CD4-positive, alpha-beta T cell treated with Interleukin-17A for 4 hours (primary cell): ENCODE measurements around the gene HAPLN3.

Source experiments
- DNase-seq: peaks from one replicate; pipeline ENCODE4 v3.0.0-alpha.2; 2020; ENCODE audit warnings: mixed read lengths

HAPLN3 gene

GRCh38 chr15:88891540-88892254, 3.6 kb downstream of the HAPLN3 start:
- DNase-seq, result no peak

- no peak for DNase-seq
Observed at GRCh38 chr15:88890495-88890894, 4.8 kb downstream of the HAPLN3 start.

DNA sequence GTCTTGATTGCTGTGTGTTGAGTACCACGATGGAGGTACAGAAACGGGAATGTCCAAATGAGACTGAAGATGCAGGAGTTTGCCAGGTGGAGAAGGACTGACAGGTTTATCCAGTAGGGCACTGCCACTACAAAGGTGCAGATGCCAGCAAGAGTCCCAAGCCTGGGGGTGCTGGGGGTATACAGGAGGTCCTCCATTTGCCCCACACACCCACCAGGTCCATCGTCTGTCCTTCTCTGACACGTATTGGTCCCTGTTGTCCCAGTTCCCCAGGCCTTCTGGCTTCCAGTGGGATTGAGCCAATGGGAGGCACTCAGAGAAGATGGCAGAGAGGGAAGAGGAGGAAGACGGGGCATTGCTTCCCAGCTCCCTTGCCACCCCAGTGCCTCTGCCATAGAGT, 6.6 kb downstream of the HAPLN3 start:
- no peak for DNase-seq

- DNase-seq, result no peak
Observed at GRCh38 chr15:88887068-88887580, 8.2 kb downstream of the HAPLN3 start.

DNA sequence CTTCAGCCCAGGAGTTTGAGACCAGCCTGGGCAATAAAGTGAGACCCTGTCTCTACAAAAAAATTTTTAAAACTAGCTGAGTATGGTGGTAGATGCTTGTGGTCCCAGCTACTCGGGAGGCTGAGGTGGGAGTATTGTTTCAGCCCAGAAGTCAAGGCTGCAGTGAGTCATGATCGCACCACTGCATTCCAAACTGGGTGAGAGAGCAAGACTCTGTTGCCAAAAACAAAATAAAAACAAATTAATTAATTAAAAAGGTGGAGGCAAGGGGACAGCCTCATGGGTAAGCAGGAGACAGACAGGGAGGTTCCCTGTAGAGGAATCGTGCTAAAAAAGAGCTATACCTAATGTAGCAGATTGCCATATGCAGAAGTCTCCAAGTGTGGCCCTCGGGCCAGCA, 12.6 kb downstream of the HAPLN3 start:
- no peak for DNase-seq

GRCh38 chr15:88881775-88882174, 13.6 kb downstream of the HAPLN3 start:
- DNase-seq, result no peak

DNA sequence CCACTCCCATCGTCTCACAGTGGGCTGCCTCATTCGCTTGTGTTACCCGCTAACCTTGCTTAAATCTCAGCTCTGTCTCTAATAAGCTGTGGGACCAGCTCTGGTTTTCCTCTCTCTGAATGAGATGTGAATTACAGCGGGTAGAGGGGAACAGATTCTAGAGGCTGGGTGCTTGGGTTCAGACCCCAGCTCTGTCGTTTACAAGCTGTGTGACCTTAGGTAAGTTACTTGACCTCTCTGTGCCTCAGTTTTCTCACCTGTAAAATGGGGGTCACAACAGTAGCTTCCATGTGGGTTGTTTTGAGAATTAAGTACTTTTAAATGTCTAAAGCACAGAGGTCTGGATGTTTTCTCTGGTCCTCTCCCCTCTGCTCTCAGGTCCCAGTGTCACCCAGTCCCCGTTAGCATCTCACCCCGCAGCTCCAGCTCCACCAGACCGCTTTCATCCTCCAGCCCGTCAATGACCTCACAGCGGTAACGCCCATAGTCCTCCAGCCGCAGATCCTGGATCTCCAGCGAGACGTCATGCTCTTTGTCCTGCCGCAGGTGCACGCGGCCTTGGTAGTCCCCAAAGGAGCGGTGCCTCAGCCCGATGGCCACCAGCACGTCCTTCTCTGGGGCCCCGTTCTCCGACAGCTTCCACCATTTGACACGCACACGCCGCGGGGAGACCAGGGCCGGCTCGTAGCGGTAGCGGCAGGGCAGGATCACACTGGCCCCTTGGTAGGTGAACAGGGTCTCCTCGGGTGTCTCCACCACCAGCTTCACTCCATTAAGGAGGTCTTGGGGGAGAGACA, 14.2 kb downstream of the HAPLN3 start:
- DNase-seq, result no peak

- peak; percentile 41 for DNase-seq
Observed at GRCh38 chr15:88878720-88879184, 16.6 kb downstream of the HAPLN3 start.

DNA sequence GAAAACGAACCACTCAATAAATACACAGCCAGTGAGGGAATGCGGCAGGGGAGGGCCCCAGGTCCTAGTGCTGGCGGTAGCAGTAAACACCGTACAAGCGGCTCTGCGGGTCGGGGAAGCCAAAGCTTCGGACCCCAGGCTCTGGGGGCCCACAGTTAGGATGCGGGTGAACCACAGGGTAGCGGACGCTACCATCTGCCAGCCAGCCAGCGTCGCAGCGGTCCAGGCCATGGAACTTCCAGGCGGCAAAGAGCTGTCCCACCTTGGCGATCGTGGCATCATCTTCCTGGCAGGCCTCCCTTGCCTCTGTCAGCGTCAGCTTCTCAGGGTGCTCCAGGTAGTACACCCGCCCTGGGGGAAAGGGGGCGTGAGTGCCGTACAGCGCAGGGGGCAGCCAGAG, 17.4 kb downstream of the HAPLN3 start:
- DNase-seq, result no peak

GRCh38 chr15:88877415-88877814, 17.9 kb downstream of the HAPLN3 start:
- no peak for DNase-seq

- DNase-seq, result no peak
Observed at GRCh38 chr15:88876573-88876972, 18.8 kb downstream of the HAPLN3 start.

- DNase-seq, result no peak
Observed at GRCh38 chr15:88874684-88875083, 20.7 kb downstream of the HAPLN3 start.

DNA sequence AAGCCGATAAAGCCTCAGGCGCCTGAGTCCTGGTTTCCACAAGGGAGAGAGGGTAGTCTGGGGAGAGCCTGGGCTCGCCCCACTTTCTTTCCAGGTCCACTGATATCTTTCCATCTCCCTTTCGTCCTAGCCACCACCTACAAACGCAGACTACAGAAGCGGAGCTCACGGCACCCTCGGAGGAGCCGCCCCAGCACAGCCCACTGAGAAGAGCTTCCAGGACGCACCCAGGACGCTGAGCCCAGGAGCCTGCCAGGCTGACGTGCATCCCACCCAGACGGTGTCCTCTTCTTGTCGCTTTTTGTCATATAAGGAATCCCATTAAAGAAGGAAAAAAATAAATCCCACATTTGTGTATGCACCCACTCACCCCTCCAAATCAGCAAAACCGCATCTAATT, 21.1 kb downstream of the HAPLN3 start:
- DNase-seq, result no peak

- no peak for DNase-seq
Observed at GRCh38 chr15:88873786-88874185, 21.6 kb downstream of the HAPLN3 start.

DNA sequence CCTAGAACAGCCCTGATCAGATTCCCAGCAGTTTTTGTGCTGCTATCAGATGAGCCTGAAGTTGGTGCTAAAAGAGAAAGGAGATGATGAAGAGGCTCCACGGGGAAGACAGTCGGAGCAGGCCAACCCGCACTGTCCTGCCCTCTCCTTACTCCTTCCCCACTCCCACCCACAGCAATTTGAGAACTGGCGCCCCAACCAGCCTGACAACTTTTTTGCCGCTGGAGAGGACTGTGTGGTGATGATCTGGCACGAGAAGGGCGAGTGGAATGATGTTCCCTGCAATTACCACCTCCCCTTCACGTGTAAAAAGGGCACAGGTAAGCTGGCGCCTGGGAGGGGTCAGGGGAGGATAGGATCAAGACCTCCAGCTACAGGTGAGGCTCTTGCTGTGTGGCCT, 22.6 kb downstream of the HAPLN3 start:
- no peak for DNase-seq

DNA sequence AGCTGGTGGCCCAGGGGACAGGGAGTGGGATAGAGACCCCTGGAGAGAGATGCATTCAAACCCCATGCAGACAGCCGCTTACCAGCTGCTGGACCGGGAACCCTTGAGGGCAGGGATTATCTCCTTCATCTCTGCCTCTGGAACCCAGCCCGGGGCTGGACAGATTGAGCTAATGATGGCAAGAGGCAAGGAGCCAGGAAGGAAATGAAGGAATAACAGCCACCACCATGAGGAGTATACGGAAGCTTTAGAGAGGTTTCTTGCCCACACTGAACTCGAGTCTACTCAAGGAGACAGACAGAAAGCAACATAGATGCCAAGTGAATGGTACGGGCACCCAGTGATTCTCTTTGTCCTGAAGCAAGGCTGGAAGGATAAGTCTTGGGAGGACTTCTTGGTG, 23.2 kb downstream of the HAPLN3 start:
- no peak for DNase-seq

DNA sequence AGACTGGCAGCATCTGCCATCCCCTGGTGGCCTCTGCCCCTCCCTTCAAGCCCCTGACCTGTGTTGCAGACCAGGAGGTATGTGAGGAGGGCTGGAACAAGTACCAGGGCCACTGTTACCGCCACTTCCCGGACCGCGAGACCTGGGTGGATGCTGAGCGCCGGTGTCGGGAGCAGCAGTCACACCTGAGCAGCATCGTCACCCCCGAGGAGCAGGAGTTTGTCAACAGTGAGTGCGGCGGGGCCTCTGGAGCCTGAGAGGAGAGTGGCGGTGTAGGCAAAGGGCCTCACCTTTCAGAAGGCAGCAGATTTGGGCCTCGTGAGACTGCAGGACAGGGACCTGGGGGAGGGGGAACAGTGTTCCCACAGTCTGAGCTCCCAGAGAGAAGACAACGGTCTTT, 24.0 kb downstream of the HAPLN3 start:
- DNase-seq, result no peak

DNA sequence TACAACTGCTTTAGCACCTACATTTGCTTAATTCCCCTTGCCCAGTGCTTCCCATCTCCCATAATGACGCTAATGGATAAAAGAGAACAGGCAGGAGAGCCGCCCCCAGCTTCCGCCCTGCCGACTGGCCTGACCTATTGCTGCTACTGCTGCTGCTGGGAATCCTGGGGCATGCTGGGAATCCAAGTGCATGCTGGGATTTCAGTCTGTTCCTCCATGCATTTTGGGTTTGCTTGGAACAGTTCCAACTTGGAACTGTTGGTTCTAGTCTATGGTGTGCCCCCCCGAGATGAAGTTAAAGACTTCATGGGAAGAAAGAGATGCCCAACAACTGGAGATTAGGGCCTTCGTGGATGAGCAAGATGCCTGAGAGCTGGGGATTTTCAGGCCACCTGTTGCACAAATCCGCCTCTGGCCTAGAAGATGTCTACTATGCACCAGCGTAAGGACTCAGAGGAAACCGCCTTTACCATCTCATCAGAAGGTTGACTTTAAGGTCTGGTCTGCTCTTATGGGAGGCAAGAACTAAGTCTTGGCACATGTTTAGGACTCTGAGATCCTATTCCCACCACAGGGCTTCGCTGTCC, 29.0 kb downstream of the HAPLN3 start:
- no peak for DNase-seq

DNA sequence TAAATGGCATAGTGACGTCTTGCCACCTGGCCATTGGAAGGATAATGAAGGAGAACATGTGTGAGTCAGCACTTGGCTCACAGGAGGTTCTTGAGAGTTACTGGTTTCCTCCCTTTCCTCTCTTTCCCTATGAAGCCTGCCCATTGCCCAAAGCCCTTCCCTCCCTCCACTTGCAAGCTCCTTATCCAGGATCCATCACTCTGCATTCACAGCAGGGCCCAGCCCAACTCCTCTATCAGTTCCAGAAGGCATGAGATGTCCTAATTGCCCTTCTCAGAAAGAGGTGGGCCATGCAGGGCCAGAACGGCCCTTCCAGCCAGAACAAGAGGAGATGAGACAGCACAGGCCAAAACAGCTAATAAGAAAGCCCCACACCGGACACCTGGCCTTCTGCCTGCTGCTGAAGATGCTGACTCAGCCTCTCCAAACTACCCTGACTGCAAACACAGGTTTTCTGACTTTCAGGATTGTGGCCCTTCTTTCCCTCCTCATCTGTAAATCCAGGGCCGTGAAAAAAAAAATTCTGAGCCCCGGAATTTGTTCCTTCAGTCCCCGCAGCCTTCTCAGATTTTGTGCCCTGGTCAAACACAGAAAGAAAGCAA, 29.7 kb downstream of the HAPLN3 start:
- DNase-seq, result no peak

DNA sequence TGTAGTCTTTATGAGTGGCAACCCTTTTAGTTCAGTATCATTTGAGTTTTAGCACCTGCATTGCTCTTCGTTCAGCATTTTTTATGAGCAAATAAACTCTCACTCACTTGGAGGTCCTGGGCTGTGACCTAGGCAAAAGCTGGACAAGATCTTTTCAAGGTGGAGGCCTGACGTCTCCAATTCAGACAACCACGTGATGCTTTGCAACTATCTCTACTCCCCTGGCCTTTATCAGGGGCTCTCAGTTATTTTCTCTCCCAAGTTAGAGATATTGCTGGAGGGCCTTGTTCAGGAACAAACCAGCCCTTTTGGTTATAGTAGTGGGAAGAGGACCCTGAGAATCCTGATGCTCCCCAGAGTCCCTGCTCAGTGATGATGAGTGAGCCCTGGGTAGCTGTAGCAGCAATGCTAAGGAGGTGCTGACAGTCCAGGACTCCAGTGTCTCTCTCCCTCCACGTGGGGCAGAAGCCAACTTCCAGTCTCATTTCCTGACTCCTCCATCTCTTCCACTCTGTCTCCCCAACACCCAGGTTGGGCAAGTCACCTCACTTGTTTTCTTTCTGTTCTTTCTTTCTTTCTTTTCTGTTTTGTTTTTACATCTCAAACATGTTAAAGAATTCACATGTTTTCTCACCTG, 30.4 kb downstream of the HAPLN3 start:
- DNase-seq, result no peak

DNA sequence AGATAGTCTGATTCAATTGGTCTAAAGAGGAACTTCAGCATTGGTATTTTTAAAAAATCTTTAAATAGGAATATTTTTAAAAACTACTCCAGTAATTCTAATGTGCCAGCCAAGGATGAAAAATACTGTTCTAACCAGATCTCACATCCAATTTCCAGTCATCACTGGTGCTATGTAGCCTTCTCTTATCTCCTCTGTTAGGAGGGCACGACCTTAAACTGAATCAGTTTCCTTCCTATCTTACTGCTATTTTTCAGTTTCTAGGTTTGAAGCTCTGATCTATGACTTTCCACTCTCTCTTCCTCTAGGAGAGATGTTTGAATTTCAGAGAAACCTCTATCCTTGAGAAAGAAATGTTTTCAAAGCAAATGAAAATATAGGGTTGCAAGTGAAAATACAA, 31.9 kb downstream of the HAPLN3 start:
- DNase-seq, result no peak

DNA sequence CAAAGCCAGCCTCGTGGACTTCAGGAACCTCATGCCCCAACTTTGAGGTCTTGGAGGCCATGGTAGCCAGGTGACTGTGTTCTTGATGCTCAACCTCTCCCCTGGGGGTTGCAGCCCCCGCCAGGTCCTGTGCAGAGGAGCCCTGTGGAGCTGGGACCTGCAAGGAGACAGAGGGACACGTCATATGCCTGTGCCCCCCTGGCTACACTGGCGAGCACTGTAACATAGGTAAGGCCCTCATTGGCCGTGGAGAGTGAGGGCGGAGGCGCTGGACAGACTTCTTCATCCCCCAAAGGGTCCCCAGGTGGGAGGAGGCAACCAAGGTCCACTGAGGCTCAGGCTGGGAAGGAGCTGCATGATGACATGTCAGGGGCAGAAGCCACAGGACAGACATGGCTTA, 35.1 kb downstream of the HAPLN3 start:
- no peak for DNase-seq

GRCh38 chr15:88859550-88859949, 35.8 kb downstream of the HAPLN3 start:
- no peak for DNase-seq
